Jurkat, Clone E6-1 (cell line): ENCODE results near the gene GAK.
"Not testable (repeated sequence)": the region's sequence is repeated elsewhere in the genome, so short reads cannot be mapped to it uniquely, and the experiment has no call there.

ENCODE experiments used
- DNase-seq: peaks from one replicate; pipeline ENCODE4 v3.0.0-alpha.2; 2011; ENCODE audit warnings: low read depth, low spot score
- H3K4me3 ChIP-seq: 2 replicates; pipeline ENCODE4 v1.5.1; 2011; ENCODE audit warnings: mild to moderate bottlenecking, low read length, control low read depth, moderate library complexity

Gene GAK

GRCh38 chr4:955161-955921, 23.2 kb upstream of the GAK start:
- no peak for DNase-seq
- no peak overlapping the region for H3K4me3 ChIP-seq

GRCh38 chr4:954211-955020, 22.3 kb upstream of the GAK start:
- H3K4me3 ChIP-seq, result no peak overlapping the region
- DNase-seq, result no peak

- H3K4me3 ChIP-seq, result no peak overlapping the region
- DNase-seq, result no peak
Measured at GRCh38 chr4:953574-953915, 21.4 kb upstream of the GAK start.

- no peak for DNase-seq
- no peak overlapping the region for H3K4me3 ChIP-seq
Measured at GRCh38 chr4:952881-953573, 20.9 kb upstream of the GAK start.

- H3K4me3 ChIP-seq, result no peak overlapping the region
- no peak for DNase-seq
Measured at GRCh38 chr4:951594-952468, 19.7 kb upstream of the GAK start.

GRCh38 chr4:951186-951585, 19.1 kb upstream of the GAK start:
- no peak overlapping the region for H3K4me3 ChIP-seq
- no peak for DNase-seq

GRCh38 chr4:950136-951020, 18.3 kb upstream of the GAK start:
- DNase-seq, result no peak
- H3K4me3 ChIP-seq, result no peak overlapping the region

GRCh38 chr4:949656-950055, 17.5 kb upstream of the GAK start:
- no peak overlapping the region for H3K4me3 ChIP-seq
- DNase-seq, result no peak

GRCh38 chr4:948936-949300, 16.8 kb upstream of the GAK start:
- H3K4me3 ChIP-seq, result no peak overlapping the region
- DNase-seq, result no peak

- H3K4me3 ChIP-seq, result no peak overlapping the region
- no peak for DNase-seq
Measured at GRCh38 chr4:948101-948935, 16.2 kb upstream of the GAK start.

GRCh38 chr4:947491-947971, 15.4 kb upstream of the GAK start:
- no peak for DNase-seq
- H3K4me3 ChIP-seq, result no peak overlapping the region

- H3K4me3 ChIP-seq, result no peak overlapping the region
- DNase-seq, result no peak
Measured at GRCh38 chr4:946517-947471, 14.7 kb upstream of the GAK start.

GRCh38 chr4:946103-946450, 14.0 kb upstream of the GAK start:
- no peak overlapping the region for H3K4me3 ChIP-seq
- no peak for DNase-seq

GRCh38 chr4:945274-946102, 13.4 kb upstream of the GAK start:
- no peak for DNase-seq
- no peak overlapping the region for H3K4me3 ChIP-seq

- not testable (repeated sequence) for H3K4me3 ChIP-seq, DNase-seq
Measured at GRCh38 chr4:939508-939907, 7.4 kb upstream of the GAK start.

GRCh38 chr4:932713-933070, 576 bp upstream of the GAK start:
- H3K4me3 ChIP-seq, result peak overlapping the region; percentile 98
- DNase-seq, result no peak
